ENCODE measurements around the gene SPESP1.

Gene SPESP1

GRCh38 chr15:68979006-68979405 lies 48.7 kb downstream of the SPESP1 start:
- FAIRE-seq: no peak
- no peak for DNase-seq (ENCODE audit: insufficient read length, low spot score)
- TF ChIP-seq CTCF (IDR thresholded peaks at IDR 0.05; ENCODE audit: insufficient read depth, missing control alignments): no peak

GRCh38 chr15:68979816-68980215 lies 49.5 kb downstream of the SPESP1 start:
- FAIRE-seq (no peak), DNase-seq (ENCODE audit: insufficient read length, low spot score) (no peak)
- TF ChIP-seq CTCF (IDR thresholded peaks at IDR 0.05; ENCODE audit: insufficient read depth, missing control alignments): no peak

- FAIRE-seq: no peak
- DNase-seq (ENCODE audit: insufficient read length, low spot score): no peak
- TF ChIP-seq CTCF (IDR thresholded peaks at IDR 0.05; ENCODE audit: insufficient read depth, missing control alignments): no peak
Measured at GRCh38 chr15:68980786-68981185, 50.5 kb downstream of the SPESP1 start.

- no peak for TF ChIP-seq CTCF (IDR thresholded peaks at IDR 0.05; ENCODE audit: insufficient read depth, missing control alignments)
- DNase-seq (ENCODE audit: insufficient read length, low spot score) (no peak), FAIRE-seq (no peak)
Measured at GRCh38 chr15:68981941-68982340, 51.6 kb downstream of the SPESP1 start.

- peak; percentile 44 for FAIRE-seq
- peak; percentile 28 for DNase-seq (ENCODE audit: insufficient read length, low spot score)
Measured at GRCh38 chr15:68982976-68983563, 52.7 kb downstream of the SPESP1 start.

GRCh38 chr15:68983961-68984481 lies 53.7 kb downstream of the SPESP1 start:
- FAIRE-seq (no peak), DNase-seq (ENCODE audit: insufficient read length, low spot score) (no peak)
- TF ChIP-seq CTCF (IDR thresholded peaks at IDR 0.05; ENCODE audit: insufficient read depth, missing control alignments): no peak

More at GRCh38 chr15:68982976-68983563, 52.7 kb downstream of the SPESP1 start:
- TF ChIP-seq CTCF (IDR thresholded peaks at IDR 0.05; ENCODE audit: insufficient read depth, missing control alignments): no peak

- FAIRE-seq (no peak), DNase-seq (ENCODE audit: insufficient read length, low spot score) (no peak)
- no peak for TF ChIP-seq CTCF (IDR thresholded peaks at IDR 0.05; ENCODE audit: insufficient read depth, missing control alignments)
Measured at GRCh38 chr15:68984586-68984985, 54.3 kb downstream of the SPESP1 start.

Measured in D721Med (cell line).